Smooth muscle cell (in vitro differentiated cells): ENCODE results near the gene TRAF3IP1. TPM values are rescaled to one million over a fixed set of nuclear protein-coding genes. Genes with fewer than 3 reads are reported as not detected.

ENCODE experiments used
- DNase-seq: peaks from one replicate; lab custom pipeline; 2025; ENCODE audit not compliant: unreplicated experiment; lab: John Stamatoyannopoulos, UW
- H2AFZ ChIP-seq: fragments of 200-600 bp; sonication (generic); 2 replicates; pipeline ENCODE4 v1.6.0; 2016; ENCODE audit warnings: antibody characterized with exemption, low read depth, mild to moderate bottlenecking
- H3F3A ChIP-seq: fragments of 200-600 bp; sonication (generic); 2 replicates; pipeline ENCODE4 v1.6.0; 2017; ENCODE audit warnings: antibody characterized with exemption, low read depth
- H3K27ac ChIP-seq: fragments of 200-600 bp; sonication (generic); 2 replicates; pipeline ENCODE4 v1.5.1; 2016; ENCODE audit warnings: low read depth, mild to moderate bottlenecking
- H3K27me3 ChIP-seq: fragments of 200-600 bp; sonication (generic); 2 replicates; pipeline ENCODE4 v1.6.1; 2016; ENCODE audit warnings: low read depth, mild to moderate bottlenecking
- H3K36me3 ChIP-seq: fragments of 200-600 bp; sonication (generic); 2 replicates; pipeline ENCODE4 v1.5.1; 2016; ENCODE audit warnings: low read depth
- H3K4me1 ChIP-seq: fragments of 200-600 bp; sonication (generic); 2 replicates; pipeline ENCODE4 v1.5.1; 2016; ENCODE audit warnings: low read depth
- H3K4me2 ChIP-seq: fragments of 200-600 bp; sonication (generic); 2 replicates; pipeline ENCODE4 v1.6.0; 2016; ENCODE audit warnings: mild to moderate bottlenecking
- H3K4me3 ChIP-seq: fragments of 200-600 bp; sonication (generic); 2 replicates; pipeline ENCODE4 v1.5.1; 2016; ENCODE audit warnings: mild to moderate bottlenecking
- H3K79me2 ChIP-seq: fragments of 200-600 bp; sonication (generic); 2 replicates; pipeline ENCODE4 v1.6.0; 2016; ENCODE audit warnings: low read depth, mild to moderate bottlenecking
- H3K9ac ChIP-seq: fragments of 200-600 bp; sonication (generic); 2 replicates; pipeline ENCODE4 v1.6.0; 2016; ENCODE audit warnings: low read depth
- H3K9me3 ChIP-seq: fragments of 200-600 bp; sonication (generic); replicated peaks from 2 replicates; pipeline ENCODE4 v1.5.1; 2016; ENCODE audit warnings: low read depth
- H4K20me1 ChIP-seq: fragments of 200-600 bp; sonication (generic); 2 replicates; pipeline ENCODE4 v1.6.0; 2016; ENCODE audit warnings: low read depth
- CTCF ChIP-seq: fragments of 200-600 bp; sonication (generic); IDR thresholded peaks from 2 replicates; pipeline ENCODE4 v1.5.1; 2017; ENCODE audit warnings: borderline replicate concordance, mild to moderate bottlenecking, antibody characterized with exemption; ENCODE audit not compliant: insufficient read depth, poor library complexity, severe bottlenecking
- WGBS: methylation state at CpG from one replicate; pipeline ENCODE4 v1.1.7; 2016; ENCODE audit warnings: low lambda C conversion rate; 5-methylcytosine and 5-hydroxymethylcytosine counted together
- polyA plus RNA-seq: library from polyadenylated mRNA; unstranded; fragments of >200 nt; fragmentation: Nextera tagmentation; extraction: Ambion mirVana; gene quantifications from 2 replicates; pipeline ENCODE4 v1.2.1, GENCODE V29; 2016
- total RNA-seq: library from RNA; depleted of rRNA; stranded (reverse); fragments of >200 nt; gene quantifications from 2 replicates; pipeline ENCODE4 v1.2.3, GENCODE V29; 2014

Gene TRAF3IP1
- total and polyA plus RNA-seq, 2 experiments from 2014 or later, result 5.3 to 7.5 TPM

- Histone ChIP-seq H3K9ac (peak overlapping the region; percentile 95), H3K27ac (peak overlapping the region; percentile 96)
These were observed 30.7 kb upstream of the TRAF3IP1 start for GRCh38 chr2:238289574-238289973.

GRCh38 chr2:238290091-238290509, 30.2 kb upstream of the TRAF3IP1 start:
- peaks cover 6% of the 10 kb centered on the region for H3K79me2 ChIP-seq
- H3K36me3 ChIP-seq, result no peaks in the 10 kb centered on the region
- peaks cover 11% of the 10 kb centered on the region for H3K27me3 ChIP-seq
- H3K9ac ChIP-seq, result no peak overlapping the region
- H3K4me2 ChIP-seq, result no peak overlapping the region
- no peak overlapping the region for H3K4me3 ChIP-seq
- H3K9me3 ChIP-seq, result no peaks in the 10 kb centered on the region
- peaks cover 14% of the 10 kb centered on the region for H4K20me1 ChIP-seq
- no peak for TF ChIP-seq CTCF
- H2AFZ ChIP-seq, result no peak overlapping the region
- WGBS, result 40% methylated on average over 8 of the region's 8 CpGs
- peaks cover 24% of the 10 kb centered on the region for H3K4me1 ChIP-seq
- peaks cover 9% of the 10 kb centered on the region for H3F3A ChIP-seq
- DNase-seq, result no peak
- peak overlapping the region; percentile 96 for H3K27ac ChIP-seq

More at GRCh38 chr2:238289574-238289973, 30.7 kb upstream of the TRAF3IP1 start:
- H3K36me3 ChIP-seq, result no peaks in the 10 kb centered on the region
- DNase-seq, result no peak
- no peaks in the 10 kb centered on the region for H3K9me3 ChIP-seq
- peaks cover 9% of the 10 kb centered on the region for H3K79me2 ChIP-seq
- TF ChIP-seq CTCF, result no peak
- H3K4me1 ChIP-seq, result peaks cover 24% of the 10 kb centered on the region
- peak overlapping the region; percentile 93 for H3K4me2 ChIP-seq
- peak overlapping the region; percentile 83 for H3K4me3 ChIP-seq
- WGBS, result 28% methylated on average over 13 of the region's 13 CpGs
- H3F3A ChIP-seq, result peaks cover 9% of the 10 kb centered on the region
- H2AFZ ChIP-seq, result peak overlapping the region; percentile 85
- H3K27me3 ChIP-seq, result peaks cover 6% of the 10 kb centered on the region
- peaks cover 16% of the 10 kb centered on the region for H4K20me1 ChIP-seq

- Histone ChIP-seq H3K9ac (no peak overlapping the region), H3F3A (peaks cover 9% of the 10 kb centered on the region), H3K9me3 (no peaks in the 10 kb centered on the region), H3K27me3 (peaks cover 18% of the 10 kb centered on the region), H3K27ac (peak overlapping the region; percentile 43), H3K4me3 (no peak overlapping the region), H3K4me2 (no peak overlapping the region), H2AFZ (no peak overlapping the region), H3K4me1 (peaks cover 16% of the 10 kb centered on the region), H3K36me3 (no peaks in the 10 kb centered on the region), H3K79me2 (peaks cover 6% of the 10 kb centered on the region), H4K20me1 (peaks cover 9% of the 10 kb centered on the region)
- WGBS, result 94% methylated on average over 5 of the region's 5 CpGs
- TF ChIP-seq CTCF, result no peak
- no peak for DNase-seq
These were observed 29.4 kb upstream of the TRAF3IP1 start for GRCh38 chr2:238290715-238291549.
